GM12892 (cell line): ENCODE results near the gene CHRNG.

Experiments
- DNase-seq: peaks from one replicate; pipeline ENCODE4 v3.0.0; 2011; ENCODE audit not compliant: insufficient read length
- FAIRE-seq: peaks from 2 replicates; lab custom pipeline; 2011; peaks lifted over from hg19 to GRCh38; lab: Jason Lieb, UNC
- POLR2A ChIP-seq: IDR thresholded peaks from 2 replicates; pipeline ENCODE4 v1.6.1; 2011; ENCODE audit warnings: low read depth, low read length, control low read depth
- POLR2AphosphoS5 ChIP-seq: IDR thresholded peaks from 2 replicates; pipeline ENCODE4 v1.6.1; 2011; ENCODE audit warnings: low read depth, low read length, control low read depth
- TAF1 ChIP-seq: IDR thresholded peaks from 2 replicates; pipeline ENCODE4 v1.6.1; 2011; ENCODE audit warnings: low read depth, mild to moderate bottlenecking, control low read depth, low read length, borderline replicate concordance

Gene CHRNG

GRCh38 chr2:232543491-232543890 lies 4.0 kb downstream of the CHRNG start:
- TF ChIP-seq POLR2AphosphoS5 (no peak), TAF1 (no peak)
- DNase-seq (no peak), FAIRE-seq (no peak)

GRCh38 chr2:232543928-232544631 lies 4.6 kb downstream of the CHRNG start:
- TF ChIP-seq TAF1, result no peak
- TF ChIP-seq POLR2A, result no peak
- no peak; the same call in 1 of the 2 replicates for TF ChIP-seq POLR2AphosphoS5
- no peak for FAIRE-seq
- DNase-seq, result no peak

- no peak for FAIRE-seq
- TF ChIP-seq POLR2AphosphoS5 (no peak), POLR2A (no peak), TAF1 (no peak)
- DNase-seq, result no peak
Measured at GRCh38 chr2:232544674-232545073, 5.2 kb downstream of the CHRNG start.

GRCh38 chr2:232545511-232546375 lies 6.3 kb downstream of the CHRNG start:
- FAIRE-seq (no peak), DNase-seq (no peak)
- TF ChIP-seq POLR2AphosphoS5, result no peak
- TF ChIP-seq POLR2A, result no peak
- TF ChIP-seq TAF1, result no peak

GRCh38 chr2:232547991-232548390 lies 8.5 kb downstream of the CHRNG start:
- FAIRE-seq, result no peak
- TF ChIP-seq POLR2AphosphoS5, result no peak
- no peak for TF ChIP-seq TAF1
- TF ChIP-seq POLR2A, result no peak
- no peak for DNase-seq

- no peak for FAIRE-seq
- TF ChIP-seq POLR2AphosphoS5, result no peak
- DNase-seq, result no peak
Measured at GRCh38 chr2:232549655-232550353, 10.3 kb downstream of the CHRNG start.

GRCh38 chr2:232550354-232551249 lies 11.1 kb downstream of the CHRNG start, which contains the start of the genes EIF4E2 and TIGD1:
Gene EIF4E2, plus strand, starts transcription at chr2:232550689. Its CDS starts 36 bp downstream, at chr2:232550725.
Gene TIGD1, minus strand, starts transcription at chr2:232550557. Its CDS starts 675 bp downstream, at chr2:232549882.
- TF ChIP-seq TAF1, result peak; percentile 78
- peak; percentile 93 for TF ChIP-seq POLR2A
- TF ChIP-seq POLR2AphosphoS5, result peak; percentile 86
- FAIRE-seq (peak; percentile 87), DNase-seq (peak; percentile 99)

GRCh38 chr2:232551250-232551638 lies 11.8 kb downstream of the CHRNG start:
- no peak for TF ChIP-seq TAF1
- no peak for DNase-seq
- FAIRE-seq, result no peak

GRCh38 chr2:232551776-232552175 lies 12.3 kb downstream of the CHRNG start:
- DNase-seq (no peak), FAIRE-seq (no peak)
- TF ChIP-seq POLR2A, result no peak
- no peak for TF ChIP-seq POLR2AphosphoS5
- no peak for TF ChIP-seq TAF1

- FAIRE-seq (no peak), DNase-seq (no peak)
- TF ChIP-seq TAF1 (no peak), POLR2A (no peak), POLR2AphosphoS5 (no peak)
Measured at GRCh38 chr2:232556426-232556825, 16.9 kb downstream of the CHRNG start.
